Measurements from ENCODE around the gene ASCC1. TPM values are rescaled to one million over a fixed set of nuclear protein-coding genes. Genes with fewer than 3 reads are reported as not detected.

The ASCC1 gene
- polyA plus RNA-seq, 1 donor (not counting 4 experiments of a cell fraction or from before 2014, with no cell fraction given) = 32.9 TPM

GRCh38 chr10:72106154-72106849 is 109.8 kb downstream of the ASCC1 start:
- TF ChIP-seq EZH2 (IDR thresholded peaks at IDR 0.05; ENCODE audit: low read length) (no peak), CTCF (optimal IDR thresholded peaks at IDR 0.05 in 1 of 3, IDR thresholded peaks at IDR 0.05 in 1 of 3, conservative IDR thresholded peaks at IDR 0.05 in 1 of 3; ENCODE audit: extremely low read depth in 1 of 3, insufficient read depth in 2 of 3, low read length in 3 of 3) (no peak)
- Histone ChIP-seq H3K9ac (ENCODE audit: control insufficient read depth, extremely low read depth, insufficient read depth, low read length) (no peak overlapping the region), H4K20me1 (ENCODE audit: control insufficient read depth, extremely low read depth, insufficient read depth, low read length) (no peaks in the 10 kb centered on the region), H3K4me3 (ENCODE audit: control insufficient read depth in 2 of 3, extremely low read depth in 1 of 3, insufficient read depth in 2 of 3, low read depth in 1 of 3, low read length in 3 of 3) (no peak overlapping the region), H3K9me1 (ENCODE audit: control insufficient read depth, extremely low read depth, insufficient read depth, low read length) (no peaks in the 10 kb centered on the region), H3K9me3 (ENCODE audit: control insufficient read depth, low read depth, low read length) (no peaks in the 10 kb centered on the region), H3K4me2 (ENCODE audit: control insufficient read depth, extremely low read depth, insufficient read depth, low read depth, low read length) (peak overlapping the region; percentile 66), H2AFZ (ENCODE audit: control insufficient read depth, low read length) (no peak overlapping the region), H3K79me2 (ENCODE audit: control insufficient read depth, insufficient read depth, low read length) (no peaks in the 10 kb centered on the region), H3K27ac (ENCODE audit: control insufficient read depth, insufficient read depth, low read length) (peak overlapping the region; percentile 83), H3K27me3 (ENCODE audit: control insufficient read depth, extremely low read depth, insufficient read depth, low read length) (no peaks in the 10 kb centered on the region), H3K4me1 (ENCODE audit: control insufficient read depth, extremely low read depth, insufficient read depth, low read length) (peaks cover 29% of the 10 kb centered on the region), H3K36me3 (ENCODE audit: control insufficient read depth in 2 of 2, extremely low read depth in 1 of 2, insufficient read depth in 2 of 2, low read length in 2 of 2) (peaks cover under 1 to 1% of the 10 kb centered on the region in 2 experiments)
- dilution Hi-C loops (cut with MboI; ENCODE audit: extremely low pct_ligation_motif_present, low sequenced_read_pairs) = no loop called here
- no peak for FAIRE-seq
- DNase-seq (ENCODE audit: low read depth, low spot score) = no peak

GRCh38 chr10:72105710-72106109 is 110.4 kb downstream of the ASCC1 start:
- TF ChIP-seq EZH2 (IDR thresholded peaks at IDR 0.05; ENCODE audit: low read length) (no peak), CTCF (optimal IDR thresholded peaks at IDR 0.05 in 1 of 3, IDR thresholded peaks at IDR 0.05 in 1 of 3, conservative IDR thresholded peaks at IDR 0.05 in 1 of 3; ENCODE audit: extremely low read depth in 1 of 3, insufficient read depth in 2 of 3, low read length in 3 of 3) (no peak)
- H3K9ac ChIP-seq (ENCODE audit: control insufficient read depth, extremely low read depth, insufficient read depth, low read length) = no peak overlapping the region
- no peak overlapping the region for H3K4me3 ChIP-seq (ENCODE audit: control insufficient read depth in 2 of 3, extremely low read depth in 1 of 3, insufficient read depth in 2 of 3, low read depth in 1 of 3, low read length in 3 of 3)
- H3K79me2 ChIP-seq (ENCODE audit: control insufficient read depth, insufficient read depth, low read length) = no peaks in the 10 kb centered on the region
- H4K20me1 ChIP-seq (ENCODE audit: control insufficient read depth, extremely low read depth, insufficient read depth, low read length) = no peaks in the 10 kb centered on the region
- H3K4me2 ChIP-seq (ENCODE audit: control insufficient read depth, extremely low read depth, insufficient read depth, low read depth, low read length) = no peak overlapping the region
- H3K4me1 ChIP-seq (ENCODE audit: control insufficient read depth, extremely low read depth, insufficient read depth, low read length) = peaks cover 29% of the 10 kb centered on the region
- H3K27me3 ChIP-seq (ENCODE audit: control insufficient read depth, extremely low read depth, insufficient read depth, low read length) = no peaks in the 10 kb centered on the region
- DNase-seq (ENCODE audit: low read depth, low spot score) (no peak), FAIRE-seq (no peak)
- dilution Hi-C loops (cut with MboI; ENCODE audit: extremely low pct_ligation_motif_present, low sequenced_read_pairs) = no loop called here
- no peaks in the 10 kb centered on the region for H3K9me1 ChIP-seq (ENCODE audit: control insufficient read depth, extremely low read depth, insufficient read depth, low read length)
- no peak overlapping the region for H2AFZ ChIP-seq (ENCODE audit: control insufficient read depth, low read length)
- peaks cover 1 to 3% of the 10 kb centered on the region in 2 experiments for H3K36me3 ChIP-seq (ENCODE audit: control insufficient read depth in 2 of 2, extremely low read depth in 1 of 2, insufficient read depth in 2 of 2, low read length in 2 of 2)
- H3K27ac ChIP-seq (ENCODE audit: control insufficient read depth, insufficient read depth, low read length) = no peak overlapping the region
- no peaks in the 10 kb centered on the region for H3K9me3 ChIP-seq (ENCODE audit: control insufficient read depth, low read depth, low read length)

Measured in keratinocyte (primary cell).